AG09319 (cell line): Measurements from ENCODE around the gene SRF.

Source experiments
- DNase-seq: peaks from one replicate; pipeline ENCODE4 v3.0.0-alpha.2; 2010; ENCODE audit warnings: low read depth; ENCODE audit errors: extremely low read depth
- CTCF ChIP-seq: IDR thresholded peaks from 2 replicates; pipeline ENCODE4 v1.5.1; 2011; ENCODE audit warnings: low read depth, mild to moderate bottlenecking, inconsistent platforms, low read length, moderate library complexity

The SRF gene

GRCh38 chr6:43170931-43171706, at the start of gene SRF:
Gene SRF, plus strand, starts transcription at chr6:43171269. Its CDS starts 388 bp downstream, at chr6:43171657.
- TF ChIP-seq CTCF: peak; percentile 22
- DNase-seq: peak; percentile 99

GRCh38 chr6:43122146-43122545, 48.9 kb upstream of the SRF start:
- no peak for DNase-seq
- TF ChIP-seq CTCF: no peak

GRCh38 chr6:43123461-43124314, 47.4 kb upstream of the SRF start:
- DNase-seq: no peak
- TF ChIP-seq CTCF: no peak

- no peak for DNase-seq
Observed at GRCh38 chr6:43124481-43124880, 46.6 kb upstream of the SRF start.

GRCh38 chr6:43125119-43125518, 46.0 kb upstream of the SRF start:
- no peak for DNase-seq
- TF ChIP-seq CTCF: no peak

More at GRCh38 chr6:43124481-43124880, 46.6 kb upstream of the SRF start:
- TF ChIP-seq CTCF: no peak

- no peak for TF ChIP-seq CTCF
- no peak for DNase-seq
Observed at GRCh38 chr6:43125555-43125954, 45.5 kb upstream of the SRF start.

- DNase-seq: no peak
- no peak for TF ChIP-seq CTCF
Observed at GRCh38 chr6:43127180-43127579, 43.9 kb upstream of the SRF start.
